ENCODE results near the gene CTNNA2.

The CTNNA2 gene

GRCh38 chr2:80429251-80429650 is 916.4 kb downstream of the CTNNA2 start:
- no peak overlapping the region for H3K9ac ChIP-seq
- no peak overlapping the region for H3K27ac ChIP-seq
- no peak overlapping the region for H3K4me2 ChIP-seq (ENCODE audit: low read length)
- no peaks in the 10 kb centered on the region for H3K9me3 ChIP-seq (ENCODE audit: control insufficient read depth, low read length)
- H3K4me1 ChIP-seq = no peaks in the 10 kb centered on the region
- H3K4me3 ChIP-seq (ENCODE audit: low read depth, low read length) = no peak overlapping the region
- H3K79me2 ChIP-seq = no peaks in the 10 kb centered on the region
- TF ChIP-seq CTCF (IDR thresholded peaks at IDR 0.05) = no peak
- no peaks in the 10 kb centered on the region for H3K36me3 ChIP-seq (ENCODE audit: control insufficient read depth, insufficient read depth, low read length)
- H3K27me3 ChIP-seq (ENCODE audit: control insufficient read depth, insufficient read depth, low read length) = no peaks in the 10 kb centered on the region
- no peak overlapping the region for H2AFZ ChIP-seq

- H3K9ac ChIP-seq = no peak overlapping the region
- no peaks in the 10 kb centered on the region for H3K9me3 ChIP-seq (ENCODE audit: control insufficient read depth, low read length)
- TF ChIP-seq CTCF (IDR thresholded peaks at IDR 0.05) = no peak
- no peak overlapping the region for H3K4me3 ChIP-seq (ENCODE audit: low read depth, low read length)
- H3K36me3 ChIP-seq (ENCODE audit: control insufficient read depth, insufficient read depth, low read length) = no peaks in the 10 kb centered on the region
- H3K4me2 ChIP-seq (ENCODE audit: low read length) = no peak overlapping the region
- no peak overlapping the region for H3K27ac ChIP-seq
- H3K27me3 ChIP-seq (ENCODE audit: control insufficient read depth, insufficient read depth, low read length) = no peaks in the 10 kb centered on the region
- no peaks in the 10 kb centered on the region for H3K79me2 ChIP-seq
- no peak overlapping the region for H2AFZ ChIP-seq
- H3K4me1 ChIP-seq = no peaks in the 10 kb centered on the region
Measured at GRCh38 chr2:80437959-80438358, 925.1 kb downstream of the CTNNA2 start.

GRCh38 chr2:80438686-80439085 is 925.8 kb downstream of the CTNNA2 start:
- H3K27ac ChIP-seq = no peak overlapping the region
- H3K4me1 ChIP-seq = no peaks in the 10 kb centered on the region
- no peak overlapping the region for H3K9ac ChIP-seq
- H3K79me2 ChIP-seq = no peaks in the 10 kb centered on the region
- no peak overlapping the region for H2AFZ ChIP-seq
- no peak for TF ChIP-seq CTCF (IDR thresholded peaks at IDR 0.05)
- no peak overlapping the region for H3K4me2 ChIP-seq (ENCODE audit: low read length)
- no peaks in the 10 kb centered on the region for H3K9me3 ChIP-seq (ENCODE audit: control insufficient read depth, low read length)
- no peaks in the 10 kb centered on the region for H3K27me3 ChIP-seq (ENCODE audit: control insufficient read depth, insufficient read depth, low read length)
- no peak overlapping the region for H3K4me3 ChIP-seq (ENCODE audit: low read depth, low read length)
- H3K36me3 ChIP-seq (ENCODE audit: control insufficient read depth, insufficient read depth, low read length) = no peaks in the 10 kb centered on the region

GRCh38 chr2:80454628-80455027 is 941.8 kb downstream of the CTNNA2 start:
- H3K79me2 ChIP-seq = no peaks in the 10 kb centered on the region
- no peaks in the 10 kb centered on the region for H3K4me1 ChIP-seq
- no peak overlapping the region for H2AFZ ChIP-seq
- no peak for TF ChIP-seq CTCF (IDR thresholded peaks at IDR 0.05)
- no peak overlapping the region for H3K9ac ChIP-seq
- H3K9me3 ChIP-seq (ENCODE audit: control insufficient read depth, low read length) = no peaks in the 10 kb centered on the region
- no peak overlapping the region for H3K27ac ChIP-seq
- no peak overlapping the region for H3K4me2 ChIP-seq (ENCODE audit: low read length)
- no peaks in the 10 kb centered on the region for H3K36me3 ChIP-seq (ENCODE audit: control insufficient read depth, insufficient read depth, low read length)
- H3K27me3 ChIP-seq (ENCODE audit: control insufficient read depth, insufficient read depth, low read length) = no peaks in the 10 kb centered on the region
- no peak overlapping the region for H3K4me3 ChIP-seq (ENCODE audit: low read depth, low read length)

GRCh38 chr2:80459028-80459427 is 946.2 kb downstream of the CTNNA2 start:
- Histone ChIP-seq H2AFZ (no peak overlapping the region), H3K4me1 (no peaks in the 10 kb centered on the region), H3K79me2 (no peaks in the 10 kb centered on the region), H3K27me3 (ENCODE audit: control insufficient read depth, insufficient read depth, low read length) (no peaks in the 10 kb centered on the region), H3K9ac (no peak overlapping the region), H3K4me2 (ENCODE audit: low read length) (no peak overlapping the region), H3K27ac (no peak overlapping the region), H3K9me3 (ENCODE audit: control insufficient read depth, low read length) (no peaks in the 10 kb centered on the region), H3K36me3 (ENCODE audit: control insufficient read depth, insufficient read depth, low read length) (no peaks in the 10 kb centered on the region), H3K4me3 (ENCODE audit: low read depth, low read length) (no peak overlapping the region)
- TF ChIP-seq CTCF (IDR thresholded peaks at IDR 0.05) = no peak

Measured in parathyroid adenoma (tissue), 2 donors.